ENCODE results near the gene EFNB2. TPM values are rescaled to one million over a fixed set of nuclear protein-coding genes. Genes with fewer than 3 reads are reported as not detected.

Gene EFNB2
- polyA plus RNA-seq, 3 donors: not detected

DNA sequence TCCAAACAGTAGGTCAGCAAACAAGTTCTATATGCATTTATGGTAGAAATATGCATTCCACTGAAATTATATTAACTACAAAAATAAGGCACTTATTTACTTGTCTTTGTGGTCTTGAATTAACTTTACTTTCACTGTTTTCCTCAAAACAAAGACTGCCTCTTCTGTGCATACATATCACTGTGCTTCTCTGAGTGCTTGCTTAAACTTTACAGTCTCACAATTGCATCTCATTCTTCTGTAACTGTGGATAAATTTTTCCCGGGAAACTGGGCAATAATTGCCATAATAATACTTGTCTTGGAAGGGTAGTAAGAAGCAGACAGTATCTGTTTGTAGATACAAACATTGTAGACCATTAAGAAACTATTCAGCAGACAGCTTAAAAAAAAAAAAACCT, 38.4 kb downstream of the EFNB2 start:
- peaks cover 16% of the 10 kb centered on the region for H3K4me1 Mint-ChIP-seq
- no peak overlapping the region for H3K9ac ChIP-seq (ENCODE audit: insufficient read depth, low read length, poor library complexity, severe bottlenecking)
- no peaks in the 10 kb centered on the region for H4K20me1 ChIP-seq (ENCODE audit: insufficient read depth, low read length)
- H3K79me2 ChIP-seq (ENCODE audit: insufficient read depth, low read length): no peaks in the 10 kb centered on the region
- no peak for DNase-seq
- H3K4me1 ChIP-seq (ENCODE audit: control insufficient read depth in 1 of 2, insufficient read depth in 2 of 2, low read length in 2 of 2): peaks cover 10 to 11% of the 10 kb centered on the region in 2 donors
- TF ChIP-seq, protein P1, sequence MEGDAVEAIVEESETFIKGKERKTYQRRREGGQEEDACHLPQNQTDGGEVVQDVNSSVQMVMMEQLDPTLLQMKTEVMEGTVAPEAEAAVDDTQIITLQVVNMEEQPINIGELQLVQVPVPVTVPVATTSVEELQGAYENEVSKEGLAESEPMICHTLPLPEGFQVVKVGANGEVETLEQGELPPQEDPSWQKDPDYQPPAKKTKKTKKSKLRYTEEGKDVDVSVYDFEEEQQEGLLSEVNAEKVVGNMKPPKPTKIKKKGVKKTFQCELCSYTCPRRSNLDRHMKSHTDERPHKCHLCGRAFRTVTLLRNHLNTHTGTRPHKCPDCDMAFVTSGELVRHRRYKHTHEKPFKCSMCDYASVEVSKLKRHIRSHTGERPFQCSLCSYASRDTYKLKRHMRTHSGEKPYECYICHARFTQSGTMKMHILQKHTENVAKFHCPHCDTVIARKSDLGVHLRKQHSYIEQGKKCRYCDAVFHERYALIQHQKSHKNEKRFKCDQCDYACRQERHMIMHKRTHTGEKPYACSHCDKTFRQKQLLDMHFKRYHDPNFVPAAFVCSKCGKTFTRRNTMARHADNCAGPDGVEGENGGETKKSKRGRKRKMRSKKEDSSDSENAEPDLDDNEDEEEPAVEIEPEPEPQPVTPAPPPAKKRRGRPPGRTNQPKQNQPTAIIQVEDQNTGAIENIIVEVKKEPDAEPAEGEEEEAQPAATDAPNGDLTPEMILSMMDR (IDR thresholded peaks at IDR 0.05): no peak
- peaks cover 0 to 2% (median 0%) of the 10 kb centered on the region in 7 donors for H3K9me3 Mint-ChIP-seq
- H3K4me3 ChIP-seq (replicated peaks in 1 of 3; ENCODE audit: low read depth in 2 of 3, low read length in 3 of 3): no peak overlapping the region
- peaks cover 0 to 4% of the 10 kb centered on the region in 2 donors for H3K9me3 ChIP-seq (replicated peaks in 1 of 2; ENCODE audit: control insufficient read depth in 1 of 2, insufficient read depth in 1 of 2, low read length in 2 of 2)
- H2AFZ ChIP-seq (ENCODE audit: insufficient read depth, low read depth, low read length, poor library complexity, severe bottlenecking): no peak overlapping the region
- H3K36me3 Mint-ChIP-seq: no peaks in the 10 kb centered on the region
- H3K27ac ChIP-seq (ENCODE audit: low read depth in 1 of 2, low read length in 2 of 2): no peak overlapping the region
- H3K27ac Mint-ChIP-seq: no peak overlapping the region
- intact Hi-C loops (cut with micrococcal nuclease): no loop called here
- no peak overlapping the region for H3K4me2 ChIP-seq (replicated peaks; ENCODE audit: extremely low read depth, low read length, poor library complexity, severe bottlenecking)
- no peak overlapping the region for H3K4me3 Mint-ChIP-seq
- no CpG with 5 or more reads among the region's 1 CpG for WGBS (ENCODE audit: insufficient coverage)
- peaks cover 46 to 50% of the 10 kb centered on the region in 2 donors for H3K27me3 ChIP-seq (ENCODE audit: control insufficient read depth in 2 of 2, insufficient read depth in 2 of 2, low read length in 2 of 2)
- peaks cover 48 to 65% (median 59%) of the 10 kb centered on the region in 3 donors for H3K27me3 Mint-ChIP-seq (ENCODE audit: low read depth in 3 of 3)
- no peaks in the 10 kb centered on the region for H3K36me3 ChIP-seq (replicated peaks in 1 of 2; ENCODE audit: control insufficient read depth in 1 of 2, insufficient read depth in 2 of 2, low read length in 2 of 2)

GRCh38 chr13:106496072-106496997, 39.1 kb downstream of the EFNB2 start:
- Histone ChIP-seq H3K4me1 (ENCODE audit: control insufficient read depth in 1 of 2, insufficient read depth in 2 of 2, low read length in 2 of 2) (peaks cover 10 to 11% of the 10 kb centered on the region in 2 donors), H3K9ac (ENCODE audit: insufficient read depth, low read length, poor library complexity, severe bottlenecking) (no peak overlapping the region), H3K27me3 (ENCODE audit: control insufficient read depth in 2 of 2, insufficient read depth in 2 of 2, low read length in 2 of 2) (peaks cover 53 to 58% of the 10 kb centered on the region in 2 donors), H3K79me2 (ENCODE audit: insufficient read depth, low read length) (no peaks in the 10 kb centered on the region), H4K20me1 (ENCODE audit: insufficient read depth, low read length) (no peaks in the 10 kb centered on the region), H3K36me3 (replicated peaks in 1 of 2; ENCODE audit: control insufficient read depth in 1 of 2, insufficient read depth in 2 of 2, low read length in 2 of 2) (no peaks in the 10 kb centered on the region), H3K4me3 (replicated peaks in 1 of 3; ENCODE audit: low read depth in 2 of 3, low read length in 3 of 3) (no peak overlapping the region), H3K27ac (ENCODE audit: low read depth in 1 of 2, low read length in 2 of 2) (no peak overlapping the region), H3K9me3 (replicated peaks in 1 of 2; ENCODE audit: control insufficient read depth in 1 of 2, insufficient read depth in 1 of 2, low read length in 2 of 2) (peaks cover 0 to 4% of the 10 kb centered on the region in 2 donors), H2AFZ (ENCODE audit: insufficient read depth, low read depth, low read length, poor library complexity, severe bottlenecking) (no peak overlapping the region), H3K4me2 (replicated peaks; ENCODE audit: extremely low read depth, low read length, poor library complexity, severe bottlenecking) (no peak overlapping the region)
- TF ChIP-seq, protein P1 (IDR thresholded peaks at IDR 0.05): no peak
- 20% methylated on average over 2 of the region's 6 CpGs for WGBS (ENCODE audit: insufficient coverage)
- H3K36me3 Mint-ChIP-seq: no peaks in the 10 kb centered on the region
- intact Hi-C loops (cut with micrococcal nuclease): no loop called here
- H3K4me3 Mint-ChIP-seq: peak overlapping the region in 1 of 2 donors; percentile 40
- no peak for DNase-seq
- peaks cover 16% of the 10 kb centered on the region for H3K4me1 Mint-ChIP-seq
- H3K27ac Mint-ChIP-seq: no peak overlapping the region
- peaks cover 53 to 71% (median 67%) of the 10 kb centered on the region in 3 donors for H3K27me3 Mint-ChIP-seq (ENCODE audit: low read depth in 3 of 3)
- peaks cover 0 to 3% (median 0%) of the 10 kb centered on the region in 7 donors for H3K9me3 Mint-ChIP-seq

All from CD14-positive monocyte (primary cell).